A549 (cell line): ENCODE results near the gene RNF123.

ENCODE experiments used
- CBX2 ChIP-seq: fragments of 200-600 bp; sonication (generic); IDR thresholded peaks from 2 replicates; pipeline ENCODE4 v1.6.1; 2016; ENCODE audit warnings: low read depth, mild to moderate bottlenecking, borderline replicate concordance
- CBX8 ChIP-seq: fragments of 200-600 bp; sonication (generic); IDR thresholded peaks from 2 replicates; pipeline ENCODE4 v1.6.1; 2016
- CTCF ChIP-seq: fragments of >200 bp; sonication (Bioruptor Twin); formaldehyde crosslinking; IDR thresholded peaks from 3 replicates; pipeline ENCODE4 v1.5.1; 2016
- FOSB ChIP-seq: fragments of 250-450 bp; sonication (Bioruptor Pico); IDR thresholded peaks from 2 replicates; pipeline ENCODE4 v1.5.0; 2020; ENCODE audit warnings: mild to moderate bottlenecking, moderate library complexity
- MYC ChIP-seq: IDR thresholded peaks from 2 replicates; pipeline ENCODE4 v1.6.1; 2012; ENCODE audit warnings: mild to moderate bottlenecking, inconsistent platforms, low read length, improper control_type of control experiment, borderline replicate concordance
- POLR2A ChIP-seq: IDR thresholded peaks from 2 replicates; pipeline ENCODE4 v1.6.1; 2012; ENCODE audit warnings: mild to moderate bottlenecking, low read length
- POLR2AphosphoS2 ChIP-seq: conservative IDR thresholded peaks from 2 replicates; pipeline ENCODE4 v1.6.1; 2012; ENCODE audit warnings: low read length, improper control_type of control experiment, inconsistent platforms
- SMC3 ChIP-seq: fragments of >200 bp; sonication (Bioruptor Twin); formaldehyde crosslinking; IDR thresholded peaks from 3 replicates; pipeline ENCODE4 v1.6.1; 2018; ENCODE audit warnings: inconsistent platforms
- ZFP36 ChIP-seq: fragments of 450-650 bp; IDR thresholded peaks from 2 replicates; pipeline ENCODE4 v1.6.1; 2014; ENCODE audit warnings: borderline replicate concordance; ENCODE audit not compliant: partially characterized antibody
- TF ChIP-seq, protein P1 (sequence below): fragments of 150-350 bp; IDR thresholded peaks from 2 replicates; pipeline ENCODE4 v1.6.1; 2014; ENCODE audit warnings: low read depth, mild to moderate bottlenecking, low read length

DNA sequence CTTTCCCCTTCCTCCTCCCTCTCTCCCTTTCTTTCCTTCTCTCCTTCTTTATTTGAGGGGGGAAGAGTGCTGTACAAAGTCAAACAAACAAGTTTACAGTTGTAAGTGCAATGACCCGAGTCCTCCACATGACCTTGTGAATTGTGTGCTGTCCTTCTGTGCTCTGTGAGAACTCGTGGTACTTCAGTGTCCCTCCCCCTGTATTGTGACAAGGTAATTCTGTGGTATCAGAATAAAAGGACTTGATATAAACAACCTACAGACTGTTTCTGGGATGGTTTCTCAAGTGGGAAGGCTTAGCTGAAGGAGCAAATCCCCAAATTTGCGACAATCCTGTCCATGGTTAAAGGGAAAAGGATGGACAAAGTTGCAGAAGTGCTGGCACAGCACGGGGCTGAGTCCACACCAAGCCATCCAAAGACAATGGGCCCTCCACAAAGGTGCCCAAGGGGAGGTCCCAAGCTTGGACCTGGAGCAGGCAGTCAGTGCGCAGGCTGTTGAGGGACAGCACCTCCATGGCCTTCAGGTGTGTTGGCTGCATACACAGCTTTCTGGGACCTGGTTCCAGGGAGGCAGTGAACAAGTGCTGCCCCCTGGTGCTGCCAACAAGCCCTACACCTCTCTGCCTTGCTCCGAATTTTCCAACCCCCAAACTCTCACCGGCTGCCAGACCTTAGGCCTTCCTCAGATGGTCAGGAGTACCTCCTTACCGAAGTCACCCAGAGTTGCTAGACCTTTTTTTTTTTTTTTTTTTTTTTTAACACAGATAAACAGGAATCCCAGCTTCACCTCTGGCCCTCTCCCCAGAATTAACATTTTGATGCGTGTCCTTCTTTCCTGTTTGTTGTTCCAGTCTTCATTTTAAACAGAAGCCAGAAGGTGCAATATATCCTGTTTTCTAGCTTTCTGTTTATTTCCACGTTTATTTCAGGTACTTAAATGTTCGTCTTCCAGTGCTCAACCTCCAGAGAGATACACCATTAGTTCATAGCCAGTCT lies 17.8 kb upstream of the RNF123 start:
- TF ChIP-seq, protein P1, sequence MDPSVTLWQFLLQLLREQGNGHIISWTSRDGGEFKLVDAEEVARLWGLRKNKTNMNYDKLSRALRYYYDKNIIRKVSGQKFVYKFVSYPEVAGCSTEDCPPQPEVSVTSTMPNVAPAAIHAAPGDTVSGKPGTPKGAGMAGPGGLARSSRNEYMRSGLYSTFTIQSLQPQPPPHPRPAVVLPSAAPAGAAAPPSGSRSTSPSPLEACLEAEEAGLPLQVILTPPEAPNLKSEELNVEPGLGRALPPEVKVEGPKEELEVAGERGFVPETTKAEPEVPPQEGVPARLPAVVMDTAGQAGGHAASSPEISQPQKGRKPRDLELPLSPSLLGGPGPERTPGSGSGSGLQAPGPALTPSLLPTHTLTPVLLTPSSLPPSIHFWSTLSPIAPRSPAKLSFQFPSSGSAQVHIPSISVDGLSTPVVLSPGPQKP = no peak
- peak; percentile 65 for TF ChIP-seq CTCF
- TF ChIP-seq CBX8 = no peak
- TF ChIP-seq SMC3 = peak; percentile 86
- no peak for TF ChIP-seq FOSB
- no peak for TF ChIP-seq POLR2A
- TF ChIP-seq MYC = no peak
- no peak for TF ChIP-seq ZFP36
- TF ChIP-seq POLR2AphosphoS2 = no peak
- no peak for TF ChIP-seq CBX2
